VCaP (cell line): ENCODE measurements around the gene TTLL9.
"Not testable (repeated sequence)": the region's sequence is repeated elsewhere in the genome, so short reads cannot be mapped to it uniquely, and the experiment has no call there.

Experiments
- H3K27ac ChIP-seq: fragments of 450-650 bp; 2 replicates; pipeline ENCODE4 v1.5.1; 2017
- CTCF ChIP-seq: fragments of 450-650 bp; conservative IDR thresholded peaks from 2 replicates; pipeline ENCODE4 v1.5.1; 2017; ENCODE audit warnings: mild to moderate bottlenecking, moderate library complexity

TTLL9 gene

GRCh38 chr20:31922181-31922580 lies 51.7 kb downstream of the TTLL9 start:
- no peak for TF ChIP-seq CTCF
- H3K27ac ChIP-seq, result no peak overlapping the region

GRCh38 chr20:31922588-31922987 lies 52.2 kb downstream of the TTLL9 start:
- TF ChIP-seq CTCF, result no peak
- no peak overlapping the region for H3K27ac ChIP-seq

GRCh38 chr20:31923388-31924331 lies 53.2 kb downstream of the TTLL9 start:
- no peak for TF ChIP-seq CTCF
- no peak overlapping the region for H3K27ac ChIP-seq

- no peak for TF ChIP-seq CTCF
These were observed 54.1 kb downstream of the TTLL9 start for GRCh38 chr20:31924561-31924960.

GRCh38 chr20:31925631-31926030 lies 55.2 kb downstream of the TTLL9 start:
- no peak overlapping the region for H3K27ac ChIP-seq
- TF ChIP-seq CTCF, result no peak

More at GRCh38 chr20:31924561-31924960, 54.1 kb downstream of the TTLL9 start:
- no peak overlapping the region for H3K27ac ChIP-seq

GRCh38 chr20:31926493-31926892 lies 56.1 kb downstream of the TTLL9 start:
- no peak for TF ChIP-seq CTCF
- H3K27ac ChIP-seq, result no peak overlapping the region

GRCh38 chr20:31927627-31928159 lies 57.3 kb downstream of the TTLL9 start:
- no peak for TF ChIP-seq CTCF
- H3K27ac ChIP-seq, result 0 out of 2 replicates have a peak overlapping the region, but pooled peaks have one; percentile 3

GRCh38 chr20:31929631-31930030 lies 59.2 kb downstream of the TTLL9 start:
- H3K27ac ChIP-seq, result not testable (repeated sequence)
